Epithelial cell of esophagus (primary cell): Measurements from ENCODE around the gene EFHC1.
A peak's percentile ranks its signal among the peaks of the same experiment; 100 is the strongest.
"Not testable (repeated sequence)": the region's sequence is repeated elsewhere in the genome, so short reads cannot be mapped to it uniquely, and the experiment has no call there.

Experiments used
- DNase-seq: peaks from one replicate; pipeline ENCODE4 v3.0.0; 2010; ENCODE audit warnings: low read depth
- H3K4me3 ChIP-seq: 2 replicates; pipeline ENCODE4 v1.5.1; 2011; ENCODE audit warnings: mild to moderate bottlenecking, low read length, control low read depth
- TF ChIP-seq, protein P1 (sequence below): IDR thresholded peaks from 2 replicates; pipeline ENCODE4 v1.5.1; 2011; ENCODE audit warnings: low read depth, mild to moderate bottlenecking, low read length, control low read depth, inconsistent platforms; ENCODE audit not compliant: insufficient read depth; ENCODE audit errors: missing control alignments

The EFHC1 gene

GRCh38 chr6:52377538-52378221 lies 42.5 kb upstream of the EFHC1 start:
- DNase-seq: no peak

DNA sequence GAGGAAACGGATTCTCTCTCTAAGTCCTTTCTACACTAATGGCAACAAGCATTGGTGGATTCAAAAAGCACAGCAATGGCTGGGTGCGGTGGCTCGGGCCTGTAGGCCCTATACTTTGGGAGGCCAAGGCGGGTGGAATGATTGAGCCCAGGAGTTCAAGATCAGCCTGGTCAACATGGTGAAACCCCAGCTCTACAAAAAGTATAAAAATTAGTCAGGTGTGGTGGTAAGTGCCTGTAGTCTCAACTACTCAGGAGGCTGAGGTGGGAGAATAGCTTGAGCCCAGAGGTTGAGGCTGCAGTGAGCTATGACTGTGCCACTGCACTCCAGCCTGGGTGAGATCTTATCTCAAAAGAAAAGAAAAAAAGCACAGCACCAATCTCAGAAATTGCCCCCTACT lies 38.9 kb upstream of the EFHC1 start:
- DNase-seq: no peak
- TF ChIP-seq, protein P1, sequence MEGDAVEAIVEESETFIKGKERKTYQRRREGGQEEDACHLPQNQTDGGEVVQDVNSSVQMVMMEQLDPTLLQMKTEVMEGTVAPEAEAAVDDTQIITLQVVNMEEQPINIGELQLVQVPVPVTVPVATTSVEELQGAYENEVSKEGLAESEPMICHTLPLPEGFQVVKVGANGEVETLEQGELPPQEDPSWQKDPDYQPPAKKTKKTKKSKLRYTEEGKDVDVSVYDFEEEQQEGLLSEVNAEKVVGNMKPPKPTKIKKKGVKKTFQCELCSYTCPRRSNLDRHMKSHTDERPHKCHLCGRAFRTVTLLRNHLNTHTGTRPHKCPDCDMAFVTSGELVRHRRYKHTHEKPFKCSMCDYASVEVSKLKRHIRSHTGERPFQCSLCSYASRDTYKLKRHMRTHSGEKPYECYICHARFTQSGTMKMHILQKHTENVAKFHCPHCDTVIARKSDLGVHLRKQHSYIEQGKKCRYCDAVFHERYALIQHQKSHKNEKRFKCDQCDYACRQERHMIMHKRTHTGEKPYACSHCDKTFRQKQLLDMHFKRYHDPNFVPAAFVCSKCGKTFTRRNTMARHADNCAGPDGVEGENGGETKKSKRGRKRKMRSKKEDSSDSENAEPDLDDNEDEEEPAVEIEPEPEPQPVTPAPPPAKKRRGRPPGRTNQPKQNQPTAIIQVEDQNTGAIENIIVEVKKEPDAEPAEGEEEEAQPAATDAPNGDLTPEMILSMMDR: no peak
- no peak overlapping the region for H3K4me3 ChIP-seq

More at GRCh38 chr6:52377538-52378221, 42.5 kb upstream of the EFHC1 start:
- TF ChIP-seq, protein P1: no peak
- no peak overlapping the region for H3K4me3 ChIP-seq

GRCh38 chr6:52384145-52384766 lies 35.9 kb upstream of the EFHC1 start:
- peak; percentile 19 for DNase-seq
- H3K4me3 ChIP-seq: no peak overlapping the region
- TF ChIP-seq, protein P1: no peak

- H3K4me3 ChIP-seq: no peak overlapping the region
- TF ChIP-seq, protein P1: no peak
- no peak for DNase-seq
Observed at GRCh38 chr6:52385074-52385473, 35.1 kb upstream of the EFHC1 start.

GRCh38 chr6:52388119-52388518 lies 32.0 kb upstream of the EFHC1 start:
- H3K4me3 ChIP-seq, DNase-seq: not testable (repeated sequence)

GRCh38 chr6:52388790-52389189 lies 31.4 kb upstream of the EFHC1 start:
- no peak overlapping the region for H3K4me3 ChIP-seq
- no peak for DNase-seq
- TF ChIP-seq, protein P1: no peak

DNA sequence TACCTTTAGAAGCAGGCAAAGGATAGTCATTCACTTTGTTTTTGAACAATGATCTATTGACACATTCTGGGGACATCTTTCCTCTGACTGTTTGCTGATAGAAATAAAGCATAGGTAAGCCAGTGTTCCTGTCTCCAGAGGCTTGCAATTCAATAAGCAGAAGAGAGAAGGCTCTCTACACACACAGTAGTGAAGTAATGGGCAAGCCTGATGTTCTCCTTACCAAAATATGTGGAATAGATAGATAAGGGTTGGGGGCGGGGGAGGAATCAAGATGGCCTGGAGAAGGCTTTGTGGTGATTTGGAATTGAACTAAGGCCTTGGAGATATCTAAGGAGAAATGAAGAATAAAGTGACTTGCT lies 30.9 kb upstream of the EFHC1 start:
- TF ChIP-seq, protein P1: no peak
- DNase-seq: no peak
- no peak overlapping the region for H3K4me3 ChIP-seq
